Nephron (organoid): ENCODE data around the gene OR3A2.
"Not testable (repeated sequence)": the region's sequence is repeated elsewhere in the genome, so short reads cannot be mapped to it uniquely, and the experiment has no call there.

Source experiments
- H3K27ac Mint-ChIP-seq, 3 experiments: 2 replicates each; pipeline ENCODE4 v1.8.0; 2020; ENCODE audit warnings: mixed read lengths in 3 of 3, mild to moderate bottlenecking in 2 of 3, moderate library complexity in 1 of 3
- H3K27me3 Mint-ChIP-seq: 2 replicates; pipeline ENCODE4 v1.8.0; 2021; ENCODE audit warnings: low read depth, mild to moderate bottlenecking, moderate library complexity, mixed read lengths
- H3K36me3 Mint-ChIP-seq: 2 replicates; pipeline ENCODE4 v1.8.0; 2020; ENCODE audit warnings: low read depth, mixed read lengths
- H3K4me1 Mint-ChIP-seq: 2 replicates; pipeline ENCODE4 v1.8.0; 2020; ENCODE audit warnings: mixed read lengths
- H3K4me3 Mint-ChIP-seq, 3 experiments: 2 replicates each; pipeline ENCODE4 v1.8.0; 2020; ENCODE audit warnings: mild to moderate bottlenecking in 3 of 3, mixed read lengths in 3 of 3, moderate library complexity in 2 of 3
- H3K9me3 Mint-ChIP-seq: 2 replicates; pipeline ENCODE4 v1.8.0; 2020; ENCODE audit warnings: mixed read lengths
- CTCF ChIP-seq, 3 experiments: fragments of 200-600 bp; sonication (generic); IDR thresholded peaks; one replicate each; pipeline ENCODE4 v1.5.0; 2021; ENCODE audit warnings: antibody characterized with exemption in 3 of 3; ENCODE audit not compliant: unreplicated experiment in 3 of 3

OR3A2 gene

GRCh38 chr17:3385869-3386816 lies at the start of gene OR3A2:
TSS of gene OR3A2 (minus strand) at chr17:3386308.
- Mint-ChIP-seq H3K9me3 (peaks cover 18% of the 10 kb centered on the region), H3K27ac (no peak within 1 kb of the TSS), H3K4me3 (no peak within 1 kb of the TSS), H3K27me3 (peaks cover 8% of the 10 kb centered on the region), H3K36me3 (no peaks in the 10 kb centered on the region), H3K4me1 (no peaks in the 10 kb centered on the region)
- no peak for TF ChIP-seq CTCF (IDR thresholded peaks at IDR 0.05; ENCODE audit: unreplicated experiment in 3 of 3)

GRCh38 chr17:3433741-3434140 lies 47.6 kb upstream of the OR3A2 start, which contains the start of gene OR1E2:
TSS of gene OR1E2 (minus strand) at chr17:3433841. CDS start at chr17:3433841, 0 bp downstream.
- Mint-ChIP-seq H3K9me3 (peaks cover 24% of the 10 kb centered on the region), H3K4me1 (no peaks in the 10 kb centered on the region), H3K36me3 (no peaks in the 10 kb centered on the region), H3K27ac (no peak within 1 kb of the TSS), H3K4me3 (no peak within 1 kb of the TSS), H3K27me3 (peaks cover 4% of the 10 kb centered on the region)
- TF ChIP-seq CTCF (IDR thresholded peaks at IDR 0.05; ENCODE audit: unreplicated experiment in 3 of 3): no peak

- not testable (repeated sequence) for H3K27me3 Mint-ChIP-seq, H3K4me1 Mint-ChIP-seq, H3K27ac Mint-ChIP-seq, H3K36me3 Mint-ChIP-seq, H3K4me3 Mint-ChIP-seq
- H3K9me3 Mint-ChIP-seq: peaks cover 29% of the 10 kb centered on the region
These were observed 47.1 kb upstream of the OR3A2 start for GRCh38 chr17:3433215-3433614.

- TF ChIP-seq CTCF (IDR thresholded peaks at IDR 0.05; ENCODE audit: unreplicated experiment in 3 of 3): no peak
- Mint-ChIP-seq H3K4me3 (no peak overlapping the region), H3K9me3 (peaks cover 10% of the 10 kb centered on the region), H3K4me1 (no peaks in the 10 kb centered on the region), H3K27ac (no peak overlapping the region), H3K36me3 (no peaks in the 10 kb centered on the region), H3K27me3 (no peaks in the 10 kb centered on the region)
These were observed 32.1 kb upstream of the OR3A2 start for GRCh38 chr17:3418222-3418621.

GRCh38 chr17:3415610-3416009 lies 29.5 kb upstream of the OR3A2 start:
- no peaks in the 10 kb centered on the region for H3K27me3 Mint-ChIP-seq
- no peaks in the 10 kb centered on the region for H3K36me3 Mint-ChIP-seq
- H3K4me1 Mint-ChIP-seq: no peaks in the 10 kb centered on the region
- no peak overlapping the region for H3K4me3 Mint-ChIP-seq
- no peak overlapping the region for H3K27ac Mint-ChIP-seq
- H3K9me3 Mint-ChIP-seq: peaks cover 6% of the 10 kb centered on the region
- TF ChIP-seq CTCF (IDR thresholded peaks at IDR 0.05; ENCODE audit: unreplicated experiment in 3 of 3): no peak

GRCh38 chr17:3412216-3412615 lies 26.1 kb upstream of the OR3A2 start:
- peaks cover 25% of the 10 kb centered on the region for H3K9me3 Mint-ChIP-seq
- H3K4me1 Mint-ChIP-seq, H3K27me3 Mint-ChIP-seq: not testable (repeated sequence)

GRCh38 chr17:3411070-3411469 lies 25.0 kb upstream of the OR3A2 start, which contains the start of gene OR3A3:
TSS of gene OR3A3 (plus strand) at chr17:3411370.
- Mint-ChIP-seq H3K27ac (no peak within 1 kb of the TSS), H3K36me3 (no peaks in the 10 kb centered on the region), H3K4me1 (no peaks in the 10 kb centered on the region), H3K4me3 (no peak within 1 kb of the TSS), H3K9me3 (peaks cover 36% of the 10 kb centered on the region), H3K27me3 (no peaks in the 10 kb centered on the region)
- TF ChIP-seq CTCF (IDR thresholded peaks at IDR 0.05; ENCODE audit: unreplicated experiment in 3 of 3): no peak

More at GRCh38 chr17:3412216-3412615, 26.1 kb upstream of the OR3A2 start:
- H3K27ac Mint-ChIP-seq, H3K36me3 Mint-ChIP-seq, H3K4me3 Mint-ChIP-seq: not testable (repeated sequence)

GRCh38 chr17:3403856-3404255 lies 17.7 kb upstream of the OR3A2 start:
- H3K4me1 Mint-ChIP-seq, H3K27me3 Mint-ChIP-seq, H3K27ac Mint-ChIP-seq, H3K4me3 Mint-ChIP-seq, H3K36me3 Mint-ChIP-seq: not testable (repeated sequence)
- peaks cover 39% of the 10 kb centered on the region for H3K9me3 Mint-ChIP-seq
